CD4-positive, alpha-beta T cell treated with Interleukin-17A for 1 hour (primary cell): ENCODE data around the gene SLC31A2.
"Not testable (repeated sequence)": the region's sequence is repeated elsewhere in the genome, so short reads cannot be mapped to it uniquely, and the experiment has no call there.

ENCODE experiments used
- DNase-seq: peaks from one replicate; pipeline ENCODE4 v3.0.0-alpha.2; 2020

Gene SLC31A2

GRCh38 chr9:113150670-113151611, at the start of gene SLC31A2:
Gene SLC31A2 (plus strand): TSS chr9:113151007. CDS start chr9:113151075, 68 bp downstream.
- DNase-seq, result peak; percentile 84

GRCh38 chr9:113105345-113105744, 45.5 kb upstream of the SLC31A2 start:
- DNase-seq, result not testable (repeated sequence)

- DNase-seq, result peak; percentile 1
Observed at GRCh38 chr9:113111065-113111951, 39.5 kb upstream of the SLC31A2 start.

GRCh38 chr9:113112706-113113510, 37.9 kb upstream of the SLC31A2 start:
- DNase-seq, result peak; percentile 9

GRCh38 chr9:113118829-113119228, 32.0 kb upstream of the SLC31A2 start:
- not testable (repeated sequence) for DNase-seq

GRCh38 chr9:113125386-113126035, 25.3 kb upstream of the SLC31A2 start:
- peak; percentile 5 for DNase-seq

GRCh38 chr9:113129466-113129865, 21.3 kb upstream of the SLC31A2 start:
- no peak for DNase-seq

- DNase-seq, result no peak
Observed at GRCh38 chr9:113129884-113130283, 20.9 kb upstream of the SLC31A2 start.

GRCh38 chr9:113131689-113132151, 19.1 kb upstream of the SLC31A2 start:
- DNase-seq, result no peak

- DNase-seq, result no peak
Observed at GRCh38 chr9:113137196-113138168, 13.3 kb upstream of the SLC31A2 start.

- DNase-seq, result no peak
Observed at GRCh38 chr9:113138760-113139159, 12.0 kb upstream of the SLC31A2 start.

- no peak for DNase-seq
Observed at GRCh38 chr9:113139225-113139829, 11.5 kb upstream of the SLC31A2 start.

GRCh38 chr9:113139953-113140352, 10.9 kb upstream of the SLC31A2 start:
- DNase-seq, result no peak

GRCh38 chr9:113140896-113141295, 9.9 kb upstream of the SLC31A2 start:
- not testable (repeated sequence) for DNase-seq

- DNase-seq, result no peak
Observed at GRCh38 chr9:113143432-113144227, 7.2 kb upstream of the SLC31A2 start.

GRCh38 chr9:113148372-113148705, 2.5 kb upstream of the SLC31A2 start:
- DNase-seq, result no peak

GRCh38 chr9:113148781-113149510, 1.9 kb upstream of the SLC31A2 start:
- no peak for DNase-seq

- DNase-seq, result not testable (repeated sequence)
Observed at GRCh38 chr9:113149561-113149960, 1.2 kb upstream of the SLC31A2 start.
